HuH-7.5 (cell line): Measurements from ENCODE around the gene CECR2.

Source experiments
- DNase-seq: peaks from one replicate; pipeline ENCODE4 v3.0.0; 2011; ENCODE audit warnings: low spot score

The CECR2 gene

DNA sequence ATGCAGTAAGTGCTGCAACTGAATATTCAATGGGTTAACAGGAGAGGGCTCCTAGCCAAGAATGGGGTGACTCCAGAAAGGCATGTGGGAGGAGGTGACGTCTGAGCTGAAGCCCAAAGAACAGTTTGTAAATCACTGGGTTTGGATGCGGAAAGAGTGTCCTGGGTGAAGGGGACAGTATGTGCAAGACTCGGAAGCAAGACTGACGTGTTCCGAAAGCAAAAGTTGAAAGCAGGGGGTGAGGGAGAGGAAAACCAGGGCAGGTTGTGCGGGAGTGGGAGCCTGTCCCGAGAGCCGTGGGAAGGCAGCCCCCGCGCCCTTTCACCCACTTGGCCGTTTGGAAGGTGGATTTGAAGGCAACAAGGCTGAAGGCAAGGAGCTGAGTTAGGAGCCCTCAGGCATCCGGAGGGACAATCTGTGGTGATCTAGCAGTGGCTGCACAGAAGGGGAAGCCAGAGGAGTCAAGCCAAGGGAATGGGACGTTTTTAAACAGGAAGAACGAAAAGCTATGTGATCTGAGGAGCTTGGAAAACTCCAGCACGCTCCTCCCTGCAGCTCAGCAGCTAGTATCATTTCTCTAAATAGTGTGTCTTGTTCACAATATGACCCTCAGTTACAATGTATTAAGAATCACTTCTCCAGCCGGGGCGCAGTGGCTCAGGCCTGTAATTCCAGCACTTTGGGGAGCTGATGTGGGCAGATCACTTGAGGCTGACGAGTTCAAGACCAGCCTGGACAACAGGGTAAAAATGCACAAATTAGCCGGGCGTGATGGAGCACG lies 201.8 kb downstream of the CECR2 start:
- no peak for DNase-seq

DNA sequence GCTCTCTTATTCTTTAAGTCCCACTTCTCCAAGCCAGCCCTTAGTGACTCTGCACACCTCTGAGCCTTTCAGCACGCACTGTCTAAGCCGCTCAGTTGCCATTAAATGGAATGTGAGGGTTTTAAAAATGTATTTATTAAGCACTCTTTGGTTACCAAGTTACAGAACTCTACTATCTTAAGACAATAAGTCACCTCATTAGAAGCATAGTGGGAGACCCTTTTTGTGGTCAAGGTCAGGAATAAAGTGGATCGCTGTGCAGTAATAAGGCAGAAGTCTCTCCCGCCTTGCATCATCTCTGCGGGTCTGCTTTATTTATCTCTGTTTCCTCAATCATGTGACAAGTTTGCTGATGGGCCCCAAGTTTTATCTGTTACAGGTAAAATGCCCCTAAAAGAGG lies 205.9 kb downstream of the CECR2 start:
- no peak for DNase-seq

DNA sequence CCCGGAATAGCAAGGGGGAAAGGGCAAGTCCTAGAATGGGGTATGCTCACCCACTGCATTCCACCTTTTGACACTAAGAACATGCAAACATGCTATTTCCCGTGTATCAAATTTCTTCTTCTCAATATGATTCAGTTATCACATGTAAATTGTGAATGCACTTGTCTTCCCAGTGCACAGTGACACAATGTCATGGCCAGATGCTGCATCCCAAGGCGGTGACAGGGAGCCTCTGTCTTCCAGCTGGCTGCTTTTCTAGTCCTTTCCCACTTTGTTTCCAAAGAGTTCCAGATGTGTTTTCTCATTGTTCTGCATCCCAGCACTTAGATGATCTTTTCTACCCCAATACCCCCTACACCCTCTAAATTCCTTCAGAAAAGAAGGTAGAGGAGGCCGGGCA lies 206.4 kb downstream of the CECR2 start:
- DNase-seq: no peak

DNA sequence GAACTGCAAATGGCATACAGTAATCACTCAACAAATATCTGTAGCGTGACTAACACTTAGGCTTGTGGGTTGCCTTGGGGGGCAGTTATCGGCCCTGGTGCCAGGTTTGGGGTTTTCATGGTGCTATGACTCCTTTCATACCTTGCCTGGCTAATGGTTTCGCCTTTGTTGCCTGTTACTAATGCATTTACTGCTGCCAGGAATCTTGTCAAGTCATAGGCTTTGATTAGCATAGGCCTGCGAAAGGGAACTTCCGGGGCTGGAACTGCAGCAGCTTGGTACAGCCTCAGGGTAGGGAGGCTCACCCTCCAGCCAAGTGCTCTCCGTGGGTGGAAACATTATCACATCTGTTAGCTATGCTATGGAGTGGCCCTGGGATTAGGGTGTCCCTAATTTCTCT lies 207.2 kb downstream of the CECR2 start:
- DNase-seq: no peak

DNA sequence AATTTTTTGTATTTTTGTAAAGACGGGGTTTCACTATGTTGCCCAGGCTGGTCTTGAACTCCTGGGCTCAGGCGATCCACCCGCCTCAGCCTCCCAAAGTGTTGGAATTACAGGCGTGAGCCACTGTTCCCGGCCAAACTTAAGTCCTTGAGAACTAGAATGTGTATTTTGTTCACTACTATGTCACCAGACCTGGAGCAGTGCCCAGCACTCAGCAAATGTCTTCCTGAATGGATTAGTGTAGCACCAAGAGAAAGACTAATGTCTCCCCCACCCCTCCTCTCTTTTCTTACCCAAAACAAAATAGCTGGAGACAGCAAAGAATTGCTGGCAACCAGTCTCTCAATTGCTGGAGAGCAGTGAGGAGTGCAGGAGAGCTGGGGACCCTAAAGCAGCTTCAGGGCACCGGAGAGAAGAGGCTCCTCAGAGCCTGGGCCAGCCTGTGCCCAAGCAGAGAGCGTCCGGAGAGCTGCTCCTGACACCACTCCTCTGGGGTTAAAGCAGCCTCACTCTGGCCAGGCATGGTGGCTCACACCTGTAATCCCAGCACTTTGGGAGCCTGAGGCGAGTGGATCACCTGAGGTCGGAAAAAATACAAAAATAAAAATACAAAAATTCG lies 209.0 kb downstream of the CECR2 start:
- no peak for DNase-seq

DNA sequence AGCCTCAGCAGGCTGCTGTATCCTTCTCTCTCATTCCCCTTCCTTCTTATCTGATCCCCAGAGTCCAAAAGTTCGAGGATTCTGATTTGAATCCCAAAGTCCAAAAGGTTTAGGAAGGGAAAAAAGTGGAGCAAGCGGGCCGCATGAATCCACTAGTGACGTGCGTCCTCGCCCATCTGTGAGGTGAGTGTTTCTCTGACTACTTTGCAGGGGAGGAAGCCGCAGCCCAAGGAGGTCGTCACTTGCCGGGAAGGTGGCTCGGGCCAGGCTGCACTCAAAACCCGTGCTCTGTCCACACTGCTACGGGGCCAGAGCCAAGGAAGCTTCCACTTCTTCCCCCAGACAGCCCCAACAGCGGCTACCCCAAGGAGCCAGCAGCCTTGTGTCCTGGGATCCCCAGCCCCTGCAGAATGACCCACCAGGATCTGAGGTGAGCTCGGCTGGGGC lies 210.3 kb downstream of the CECR2 start:
- DNase-seq: no peak

DNA sequence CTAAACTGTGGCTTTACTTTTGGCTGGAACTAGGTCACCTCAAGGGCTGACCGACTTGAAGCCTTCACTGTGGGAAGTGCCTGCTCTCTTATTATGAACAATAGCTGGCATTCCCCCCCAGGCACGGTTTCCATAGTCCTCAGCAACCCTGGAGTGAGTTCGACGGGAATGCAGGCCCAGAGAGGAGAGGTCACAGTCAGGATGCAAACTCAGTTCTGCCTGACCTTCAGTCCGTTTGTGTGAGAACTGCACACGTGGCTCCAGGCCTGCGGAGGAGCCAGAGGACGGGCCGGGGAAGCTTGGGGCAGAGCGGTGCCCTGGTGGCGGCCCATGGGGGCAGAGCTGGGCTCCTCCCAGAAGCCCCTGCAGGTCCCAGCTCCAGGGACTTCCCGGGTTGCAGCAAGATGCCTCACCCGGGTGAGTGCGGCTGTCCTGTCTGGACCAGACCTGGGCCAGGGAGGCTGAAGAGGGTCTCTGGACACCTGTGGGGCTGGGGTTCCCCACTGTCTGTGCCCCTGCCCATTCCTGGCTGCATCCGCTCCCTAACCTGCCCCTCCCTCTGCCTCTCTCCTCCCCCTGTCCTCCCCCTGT lies 211.3 kb downstream of the CECR2 start:
- no peak for DNase-seq

DNA sequence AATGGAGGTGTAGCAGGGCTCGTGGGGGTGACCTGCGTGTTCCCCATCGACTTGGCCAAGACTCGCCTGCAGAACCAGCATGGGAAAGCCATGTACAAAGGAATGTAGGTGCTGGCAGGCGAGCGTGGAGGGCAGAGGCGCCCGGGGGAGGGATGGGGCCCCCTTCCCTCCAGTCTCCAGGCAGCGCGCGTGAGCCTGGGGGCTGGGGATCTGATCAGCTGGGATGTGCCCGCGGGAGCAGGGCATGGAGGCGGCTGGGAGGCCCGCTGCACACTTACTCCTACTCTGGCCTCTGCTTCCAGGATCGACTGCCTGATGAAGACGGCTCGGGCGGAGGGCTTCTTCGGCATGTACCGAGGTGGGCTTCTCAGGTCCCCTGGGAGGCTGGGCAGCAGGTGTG lies 211.8 kb downstream of the CECR2 start:
- DNase-seq: no peak

DNA sequence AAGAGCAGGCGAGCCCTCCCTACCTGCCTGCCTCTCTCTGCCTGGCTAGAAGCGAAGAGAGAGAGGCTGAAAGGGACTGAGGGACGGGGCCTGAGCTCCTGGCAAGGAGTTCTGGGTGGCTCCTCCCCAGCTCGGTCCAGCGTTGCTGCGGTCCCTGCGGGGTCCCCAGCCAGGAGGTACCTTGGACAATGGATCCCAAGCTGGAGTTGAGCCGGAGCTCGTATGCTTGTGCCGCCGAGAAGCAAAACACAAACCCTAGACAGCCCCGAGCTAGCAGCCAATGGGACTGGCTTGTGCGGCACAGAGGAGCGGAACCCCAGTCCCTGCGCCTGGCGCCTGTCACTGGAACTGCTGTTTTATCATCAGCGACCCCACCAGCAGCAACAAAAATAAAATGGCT lies 212.4 kb downstream of the CECR2 start:
- DNase-seq: no peak

DNA sequence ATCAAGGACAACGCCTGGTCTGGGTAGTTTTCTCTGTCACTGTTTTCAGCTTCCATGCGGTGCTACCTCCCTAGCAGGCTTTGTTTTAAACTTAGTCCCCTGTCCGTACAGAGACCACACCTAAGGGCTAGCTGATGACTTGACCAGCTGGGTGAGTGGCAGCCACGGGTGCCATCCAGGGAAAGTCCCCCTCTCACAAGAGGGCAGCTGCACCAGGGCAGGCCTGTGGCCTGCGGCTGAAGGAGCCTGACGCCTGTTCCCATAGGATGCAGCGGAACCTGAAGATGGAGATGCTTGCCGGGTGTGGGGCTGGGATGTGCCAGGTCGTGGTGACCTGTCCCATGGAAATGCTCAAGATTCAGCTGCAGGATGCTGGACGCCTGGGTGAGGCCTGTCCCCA lies 213.9 kb downstream of the CECR2 start:
- no peak for DNase-seq

DNA sequence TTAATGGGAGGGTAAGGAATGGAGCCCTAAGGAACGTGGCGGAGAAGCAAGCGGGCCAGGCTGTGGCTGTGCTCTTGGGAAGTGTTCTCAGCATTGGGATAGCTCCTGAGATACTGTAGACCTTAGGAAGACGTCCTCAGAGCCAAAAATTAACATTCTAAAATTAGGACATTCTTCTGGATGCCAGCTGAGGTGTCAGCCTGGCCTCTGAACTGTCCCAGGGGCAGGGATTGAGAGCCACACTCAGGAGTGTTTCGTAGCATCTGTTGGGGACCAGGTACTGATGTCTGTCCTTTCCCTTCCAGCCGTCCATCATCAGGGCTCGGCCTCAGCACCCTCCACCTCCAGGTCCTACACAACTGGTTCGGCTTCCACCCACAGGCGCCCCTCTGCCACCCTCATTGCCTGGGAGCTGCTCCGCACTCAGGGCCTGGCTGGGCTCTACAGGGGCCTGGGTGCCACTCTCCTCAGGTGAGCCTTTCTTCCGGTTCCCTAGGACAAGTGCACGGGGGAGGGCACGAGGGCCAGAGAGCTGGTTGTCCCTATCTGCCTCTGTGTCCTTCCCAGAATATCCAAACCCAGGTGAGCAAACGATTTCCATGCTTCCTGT lies 217.7 kb downstream of the CECR2 start:
- DNase-seq: no peak

DNA sequence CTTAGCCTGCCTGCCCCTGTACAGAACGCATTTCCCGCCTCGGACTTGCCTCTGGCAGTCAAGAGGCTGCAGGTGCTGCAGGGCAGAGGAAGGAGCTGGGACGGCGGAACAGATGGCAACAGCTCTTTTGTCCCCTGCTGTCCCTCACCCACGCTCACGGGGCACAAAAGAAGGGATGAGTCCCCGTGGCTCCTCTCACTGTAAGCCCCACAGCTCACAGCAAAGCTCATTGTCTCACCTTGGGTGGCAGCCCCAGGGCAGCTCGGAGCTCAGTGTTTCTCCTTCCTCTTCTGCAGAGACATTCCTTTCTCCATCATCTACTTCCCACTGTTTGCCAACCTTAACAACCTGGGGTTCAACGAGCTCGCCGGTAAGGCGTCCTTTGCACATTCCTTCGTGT lies 218.4 kb downstream of the CECR2 start:
- no peak for DNase-seq

DNA sequence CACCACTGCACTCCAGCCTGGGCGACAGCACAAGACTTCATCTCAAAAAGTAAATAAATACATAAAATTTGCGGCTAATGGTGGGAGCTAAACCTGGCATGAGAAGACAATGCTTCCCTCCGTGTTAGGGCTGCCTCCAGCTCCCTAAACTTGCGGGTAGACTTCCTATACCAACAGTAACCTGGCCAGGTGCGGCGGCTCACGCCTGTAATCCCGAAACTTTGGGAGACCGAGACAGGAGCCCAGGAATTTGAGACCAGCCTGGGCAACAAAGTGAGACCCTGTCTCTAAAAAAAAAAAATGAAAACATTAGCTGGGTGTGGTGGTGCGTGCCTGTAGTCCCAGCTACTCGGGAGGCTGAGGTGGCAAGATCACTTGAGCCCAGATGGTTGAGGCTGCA lies 219.3 kb downstream of the CECR2 start:
- no peak for DNase-seq

DNA sequence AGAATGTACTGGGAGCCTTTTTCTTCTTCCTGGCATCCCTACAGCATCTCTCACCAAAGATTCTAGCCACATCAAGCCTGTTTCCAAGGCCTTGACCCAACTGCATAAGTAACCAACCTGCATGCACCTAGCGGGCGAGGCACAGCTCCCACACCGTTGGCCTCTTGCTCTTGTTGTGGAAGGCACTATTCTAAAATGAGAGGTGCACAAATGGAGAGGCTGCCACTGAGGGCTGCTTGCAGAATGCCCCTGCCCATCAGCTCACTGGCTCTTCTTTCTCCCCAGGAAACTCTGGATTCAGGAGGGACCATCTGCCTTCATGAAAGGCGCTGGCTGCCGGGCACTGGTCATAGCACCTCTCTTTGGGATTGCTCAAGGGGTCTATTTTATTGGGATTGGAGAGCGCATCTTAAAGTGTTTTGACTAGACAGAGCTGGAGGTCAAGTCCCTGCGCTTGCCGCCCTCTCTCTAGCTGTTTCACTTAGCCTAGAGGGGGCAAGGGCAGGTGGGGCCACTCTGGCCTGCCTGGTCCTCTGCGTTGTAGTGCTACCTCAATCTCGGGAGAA lies 220.6 kb downstream of the CECR2 start:
- DNase-seq: no peak

DNA sequence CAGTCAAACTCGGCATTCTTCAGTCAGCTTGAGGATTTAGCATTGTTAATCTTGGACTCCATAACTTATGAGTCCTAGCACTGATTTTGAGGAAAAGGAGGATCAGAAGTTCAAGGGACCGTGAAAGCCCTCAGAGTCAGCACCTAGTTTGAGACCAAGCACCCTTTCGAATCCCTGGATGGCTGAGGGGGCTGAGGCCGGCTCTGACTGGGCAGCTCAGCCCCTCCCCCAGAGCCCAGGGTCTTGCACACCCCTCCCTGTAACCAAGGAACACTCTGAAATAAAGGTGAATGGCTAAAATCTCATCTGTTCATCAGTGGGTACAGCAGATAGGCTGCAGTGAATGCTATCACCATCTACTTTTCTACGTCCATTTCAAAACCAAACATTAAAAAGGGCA lies 221.3 kb downstream of the CECR2 start:
- no peak for DNase-seq

DNA sequence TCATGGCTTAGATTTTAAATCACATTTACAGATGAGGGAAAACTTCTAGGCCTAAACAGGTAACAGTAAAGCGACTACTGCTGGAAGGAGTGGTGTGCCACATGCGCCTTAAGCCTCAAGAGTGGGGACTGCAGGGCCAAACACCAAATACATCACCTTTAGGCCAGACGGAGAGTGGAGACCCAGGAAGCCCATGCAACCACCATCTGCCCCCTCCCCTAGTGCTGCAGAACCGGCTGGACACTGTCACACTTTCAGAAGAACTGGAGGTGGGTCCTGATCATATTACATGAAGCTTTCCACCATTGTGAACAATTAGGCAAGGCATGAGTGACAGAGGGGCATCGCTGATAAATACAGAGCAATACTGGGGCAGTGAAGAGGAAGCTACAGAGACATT lies 222.9 kb downstream of the CECR2 start:
- DNase-seq: no peak

DNA sequence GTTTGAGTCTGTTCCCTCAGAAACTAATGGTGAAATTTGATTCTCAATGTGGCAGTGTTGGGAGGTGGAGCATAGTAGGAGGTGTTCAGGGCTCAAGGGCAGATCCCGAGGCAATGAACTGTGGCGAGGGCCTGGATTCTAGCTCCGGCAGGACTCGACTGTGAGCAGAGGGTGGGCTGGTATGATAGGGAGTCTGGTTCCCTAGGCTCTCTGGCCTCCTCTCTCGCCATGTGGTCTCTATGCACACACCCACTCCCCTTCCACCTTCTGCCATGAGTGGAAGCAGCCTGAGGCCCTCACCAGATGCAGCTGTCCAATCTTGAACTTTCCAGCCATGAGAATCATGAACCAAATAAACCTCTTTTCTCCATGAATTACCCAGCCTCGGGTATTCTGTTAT lies 227.0 kb downstream of the CECR2 start:
- DNase-seq: no peak

DNA sequence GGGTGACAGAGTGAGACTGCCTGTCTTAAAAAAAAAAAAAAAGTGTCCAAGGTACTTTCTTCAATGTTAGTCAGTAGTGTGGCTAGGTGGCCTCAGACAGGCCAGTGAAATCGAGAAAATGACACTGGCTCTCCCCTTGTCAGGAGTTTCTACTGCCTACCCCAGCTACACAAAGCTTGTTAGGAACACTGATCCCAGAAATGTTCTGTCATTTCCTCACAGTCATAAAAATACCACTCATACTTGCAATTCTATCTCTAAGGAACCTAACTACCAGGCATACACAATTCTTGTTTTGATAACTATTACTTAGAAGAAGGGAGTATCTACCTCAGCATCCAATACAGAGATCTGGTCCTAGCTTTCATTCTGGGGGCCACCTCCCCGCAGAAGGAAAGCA lies 228.0 kb downstream of the CECR2 start:
- DNase-seq: no peak

DNA sequence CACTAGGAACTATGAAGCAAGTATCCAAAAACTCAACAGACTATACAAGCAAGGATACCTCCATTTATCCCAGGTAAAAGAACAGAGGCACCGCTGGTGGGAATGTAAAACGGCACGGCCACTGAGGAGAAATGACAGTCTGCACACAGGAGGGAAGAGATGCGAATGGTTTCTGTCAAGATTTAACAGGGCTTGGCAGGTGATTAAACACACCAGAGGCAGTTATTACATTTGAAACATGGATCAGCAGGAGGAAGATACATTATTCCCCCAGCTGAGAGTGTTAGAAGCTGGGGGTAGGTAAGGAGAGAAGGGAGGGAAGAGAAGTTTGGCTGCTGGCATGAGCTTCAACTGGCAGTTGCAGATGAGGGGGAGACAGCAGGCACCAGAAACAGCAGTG lies 229.1 kb downstream of the CECR2 start:
- DNase-seq: no peak

DNA sequence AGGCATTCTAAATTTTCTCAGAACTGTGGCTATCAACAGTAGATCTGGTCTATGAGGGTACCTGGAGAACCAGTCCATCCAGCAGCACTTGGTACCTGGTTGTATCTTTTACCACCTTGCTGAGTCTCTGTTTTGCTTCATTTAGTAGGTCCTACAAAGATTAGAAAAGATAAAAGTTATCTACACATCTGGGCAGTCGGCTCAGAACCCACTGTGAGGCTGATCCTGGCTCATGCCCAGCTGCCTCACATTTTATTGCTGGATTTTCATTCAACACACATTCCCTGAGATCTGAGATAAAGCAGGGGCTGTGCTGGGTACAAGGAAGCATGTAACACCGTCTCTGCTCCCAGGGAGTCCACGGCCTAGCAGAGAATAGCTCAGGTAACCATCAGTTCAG lies 231.8 kb downstream of the CECR2 start:
- no peak for DNase-seq

DNA sequence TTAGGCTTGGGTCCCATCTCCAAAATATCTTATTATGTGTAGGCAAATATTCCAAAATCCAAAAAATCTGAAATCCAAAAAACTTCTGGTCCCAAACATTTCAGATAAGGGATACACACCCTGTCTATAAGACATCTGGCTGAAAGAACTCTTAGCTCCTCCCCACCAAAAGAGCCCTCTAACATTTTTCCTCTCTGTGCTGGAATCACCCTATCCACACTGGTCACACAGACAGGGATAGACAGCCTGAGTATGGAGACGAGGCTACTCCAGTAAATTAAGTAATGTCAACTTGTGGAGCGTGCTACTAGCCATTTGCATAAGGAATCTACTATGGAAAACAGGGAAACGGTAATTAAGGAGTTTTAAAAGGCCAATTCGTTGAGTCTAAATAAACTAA lies 234.4 kb downstream of the CECR2 start:
- DNase-seq: no peak

DNA sequence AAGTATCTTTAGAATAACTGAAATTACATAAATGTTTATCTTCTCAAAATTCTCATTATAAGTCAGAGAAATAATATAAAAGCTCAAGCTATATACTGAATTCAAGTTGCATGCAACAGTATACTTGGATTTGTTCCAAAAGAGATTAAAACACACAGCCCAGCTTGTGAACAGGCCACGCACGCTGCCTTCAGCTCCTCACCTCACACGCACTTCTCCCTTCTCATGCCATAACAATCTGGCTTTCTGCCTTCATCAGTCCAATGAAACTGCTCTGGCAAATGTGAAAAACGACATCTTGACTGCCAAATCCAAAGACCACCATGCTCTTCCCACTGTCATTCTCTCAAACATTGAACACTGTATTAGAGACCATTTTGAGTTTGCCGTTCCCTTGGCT lies 237.2 kb downstream of the CECR2 start:
- no peak for DNase-seq
